ENCODE data around the gene SF3B1. TPM values are rescaled to one million over a fixed set of nuclear protein-coding genes. Genes with fewer than 3 reads are reported as not detected.
"Not testable (repeated sequence)": the region's sequence is repeated elsewhere in the genome, so short reads cannot be mapped to it uniquely, and the experiment has no call there.

Gene SF3B1
- polyA plus RNA-seq (2012; ENCODE audit: low read depth, missing spikeins): 174 TPM

GRCh38 chr2:197434541-197435513 lies at the start of gene SF3B1:
SF3B1 (minus strand) TSS chr2:197435028; CDS start chr2:197434999, 29 bp downstream.
- DNase-seq (ENCODE audit: insufficient read length, low spot score) (peak; percentile 79), FAIRE-seq (peak; percentile 96)
- no peak; the same call in 1 of the 2 replicates for TF ChIP-seq POU2F2 (IDR thresholded peaks at IDR 0.05; ENCODE audit: low read depth, low read length)
- TF ChIP-seq SPI1 (IDR thresholded peaks at IDR 0.05; ENCODE audit: low read depth, low read length): peak; percentile 58
- TF ChIP-seq POLR2A (IDR thresholded peaks at IDR 0.05; ENCODE audit: low read depth, low read length): peak; percentile 92
- peak; percentile 92 for TF ChIP-seq POLR2AphosphoS5 (IDR thresholded peaks at IDR 0.05; ENCODE audit: low read depth, low read length)
- peak; percentile 60 for TF ChIP-seq PAX5 (IDR thresholded peaks at IDR 0.05; ENCODE audit: insufficient read depth, low read length, severe bottlenecking)
- peak; percentile 97 for TF ChIP-seq TAF1 (IDR thresholded peaks at IDR 0.05; ENCODE audit: low read depth, low read length)

- FAIRE-seq: not testable (repeated sequence)
These were observed 49.4 kb upstream of the SF3B1 start for GRCh38 chr2:197484248-197484647.

GRCh38 chr2:197480165-197481036 lies 45.6 kb upstream of the SF3B1 start:
- no peak for DNase-seq (ENCODE audit: insufficient read length, low spot score)
- no peak for FAIRE-seq
- TF ChIP-seq SPI1 (IDR thresholded peaks at IDR 0.05; ENCODE audit: low read depth, low read length) (no peak), POLR2AphosphoS5 (IDR thresholded peaks at IDR 0.05; ENCODE audit: low read depth, low read length) (peak; percentile 53; the same call in 1 of the 2 replicates), POU2F2 (IDR thresholded peaks at IDR 0.05; ENCODE audit: low read depth, low read length) (no peak), PAX5 (IDR thresholded peaks at IDR 0.05; ENCODE audit: insufficient read depth, low read length, severe bottlenecking) (no peak), POLR2A (IDR thresholded peaks at IDR 0.05; ENCODE audit: low read depth, low read length) (no peak), TAF1 (IDR thresholded peaks at IDR 0.05; ENCODE audit: low read depth, low read length) (no peak)

More at GRCh38 chr2:197484248-197484647, 49.4 kb upstream of the SF3B1 start:
- not testable (repeated sequence) for DNase-seq (ENCODE audit: insufficient read length, low spot score)

- TF ChIP-seq POLR2A (IDR thresholded peaks at IDR 0.05; ENCODE audit: low read depth, low read length) (no peak), TAF1 (IDR thresholded peaks at IDR 0.05; ENCODE audit: low read depth, low read length) (no peak), POU2F2 (IDR thresholded peaks at IDR 0.05; ENCODE audit: low read depth, low read length) (no peak), SPI1 (IDR thresholded peaks at IDR 0.05; ENCODE audit: low read depth, low read length) (no peak), POLR2AphosphoS5 (IDR thresholded peaks at IDR 0.05; ENCODE audit: low read depth, low read length) (no peak), PAX5 (IDR thresholded peaks at IDR 0.05; ENCODE audit: insufficient read depth, low read length, severe bottlenecking) (no peak)
- FAIRE-seq: no peak
- no peak for DNase-seq (ENCODE audit: insufficient read length, low spot score)
These were observed 43.0 kb upstream of the SF3B1 start for GRCh38 chr2:197477797-197478196.

GRCh38 chr2:197472166-197472565 lies 37.3 kb upstream of the SF3B1 start:
- DNase-seq (ENCODE audit: insufficient read length, low spot score) (no peak), FAIRE-seq (no peak)
- TF ChIP-seq POU2F2 (IDR thresholded peaks at IDR 0.05; ENCODE audit: low read depth, low read length) (no peak), SPI1 (IDR thresholded peaks at IDR 0.05; ENCODE audit: low read depth, low read length) (no peak), POLR2A (IDR thresholded peaks at IDR 0.05; ENCODE audit: low read depth, low read length) (no peak), TAF1 (IDR thresholded peaks at IDR 0.05; ENCODE audit: low read depth, low read length) (no peak), POLR2AphosphoS5 (IDR thresholded peaks at IDR 0.05; ENCODE audit: low read depth, low read length) (no peak), PAX5 (IDR thresholded peaks at IDR 0.05; ENCODE audit: insufficient read depth, low read length, severe bottlenecking) (no peak)

GRCh38 chr2:197464175-197464574 lies 29.3 kb upstream of the SF3B1 start:
- FAIRE-seq: no peak
- TF ChIP-seq POU2F2 (IDR thresholded peaks at IDR 0.05; ENCODE audit: low read depth, low read length): no peak
- no peak for TF ChIP-seq SPI1 (IDR thresholded peaks at IDR 0.05; ENCODE audit: low read depth, low read length)
- TF ChIP-seq TAF1 (IDR thresholded peaks at IDR 0.05; ENCODE audit: low read depth, low read length): no peak
- TF ChIP-seq PAX5 (IDR thresholded peaks at IDR 0.05; ENCODE audit: insufficient read depth, low read length, severe bottlenecking): no peak
- no peak for TF ChIP-seq POLR2A (IDR thresholded peaks at IDR 0.05; ENCODE audit: low read depth, low read length)
- no peak for TF ChIP-seq POLR2AphosphoS5 (IDR thresholded peaks at IDR 0.05; ENCODE audit: low read depth, low read length)
- DNase-seq (ENCODE audit: insufficient read length, low spot score): no peak

- no peak for DNase-seq (ENCODE audit: insufficient read length, low spot score)
- no peak for TF ChIP-seq POLR2A (IDR thresholded peaks at IDR 0.05; ENCODE audit: low read depth, low read length)
- no peak for TF ChIP-seq TAF1 (IDR thresholded peaks at IDR 0.05; ENCODE audit: low read depth, low read length)
- TF ChIP-seq PAX5 (IDR thresholded peaks at IDR 0.05; ENCODE audit: insufficient read depth, low read length, severe bottlenecking): no peak
- TF ChIP-seq POU2F2 (IDR thresholded peaks at IDR 0.05; ENCODE audit: low read depth, low read length): no peak
- no peak for TF ChIP-seq SPI1 (IDR thresholded peaks at IDR 0.05; ENCODE audit: low read depth, low read length)
- no peak for FAIRE-seq
These were observed 26.2 kb upstream of the SF3B1 start for GRCh38 chr2:197461057-197461456.

- FAIRE-seq (no peak), DNase-seq (ENCODE audit: insufficient read length, low spot score) (no peak)
- no peak for TF ChIP-seq POLR2A (IDR thresholded peaks at IDR 0.05; ENCODE audit: low read depth, low read length)
- no peak for TF ChIP-seq POU2F2 (IDR thresholded peaks at IDR 0.05; ENCODE audit: low read depth, low read length)
These were observed 25.8 kb upstream of the SF3B1 start for GRCh38 chr2:197460649-197461048.

GRCh38 chr2:197455428-197455827 lies 20.6 kb upstream of the SF3B1 start:
- DNase-seq (ENCODE audit: insufficient read length, low spot score) (no peak), FAIRE-seq (no peak)
- TF ChIP-seq PAX5 (IDR thresholded peaks at IDR 0.05; ENCODE audit: insufficient read depth, low read length, severe bottlenecking) (no peak), POLR2AphosphoS5 (IDR thresholded peaks at IDR 0.05; ENCODE audit: low read depth, low read length) (no peak), SPI1 (IDR thresholded peaks at IDR 0.05; ENCODE audit: low read depth, low read length) (no peak), POLR2A (IDR thresholded peaks at IDR 0.05; ENCODE audit: low read depth, low read length) (no peak), POU2F2 (IDR thresholded peaks at IDR 0.05; ENCODE audit: low read depth, low read length) (no peak), TAF1 (IDR thresholded peaks at IDR 0.05; ENCODE audit: low read depth, low read length) (no peak)

Data from GM12891 (cell line).